Esophagus muscularis mucosa (tissue), 3 donors: ENCODE results near the gene KLHL29.

Source experiments
- EP300 ChIP-seq: sonication (generic); formaldehyde crosslinking; IDR thresholded peaks from one replicate; pipeline ENCODE4 v1.6.1; 2017; ENCODE audit warnings: antibody characterized with exemption
- TF ChIP-seq, protein P1 (sequence below), 3 experiments: fragments of 200-600 bp in 2 of 3; fragments of 450-650 bp in 1 of 3; sonication (generic) in 2 of 3; IDR thresholded peaks; one replicate each; pipeline ENCODE4 v1.5.1; 2017 to 2019; ENCODE audit warnings: antibody characterized with exemption in 3 of 3, mild to moderate bottlenecking in 2 of 3, moderate library complexity in 1 of 3

DNA sequence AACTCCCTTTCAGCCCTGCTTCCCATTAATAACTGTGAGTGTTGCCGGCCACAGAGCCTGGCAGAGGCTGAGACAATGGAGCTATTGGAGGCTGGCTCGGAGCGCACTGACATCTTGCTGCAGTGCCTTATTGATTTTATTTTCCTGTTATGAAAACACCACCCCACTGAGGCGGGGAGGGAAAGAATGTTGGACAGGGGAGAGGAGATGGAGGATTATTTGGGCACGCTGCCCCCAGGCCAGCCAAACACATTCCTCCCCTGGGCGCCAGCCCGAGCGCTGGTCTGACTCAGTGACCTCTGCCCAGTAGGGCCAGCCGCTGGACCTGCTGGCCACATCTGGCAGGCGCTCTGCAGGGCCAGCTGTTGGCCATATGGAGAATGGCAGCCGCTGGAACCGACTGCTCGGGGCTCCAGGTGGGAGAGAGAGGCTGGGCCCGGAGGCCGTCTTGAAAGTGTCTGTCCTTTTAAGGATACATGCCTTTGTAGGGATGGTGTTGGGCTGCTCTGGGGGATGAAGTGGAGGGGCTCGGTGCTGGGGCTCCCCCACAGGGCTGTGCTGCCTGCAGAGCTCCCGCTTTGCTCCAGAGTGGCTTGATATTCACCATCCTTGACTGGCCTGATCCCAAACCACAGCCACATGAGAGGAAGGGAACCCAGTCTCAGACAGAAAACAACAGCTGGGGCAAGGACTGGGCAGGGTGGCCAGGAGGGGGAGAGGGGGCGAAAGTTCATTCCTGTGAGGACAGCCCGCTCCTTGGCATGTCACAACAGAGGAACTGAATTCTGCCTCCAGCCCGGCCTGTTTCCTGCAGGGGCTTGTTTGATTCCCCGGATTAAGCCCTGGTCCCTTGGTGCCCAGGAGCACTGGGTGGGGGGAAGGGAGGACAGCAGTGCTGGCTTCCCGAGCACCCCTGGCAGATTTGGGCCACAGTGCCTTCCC, 179.0 kb downstream of the KLHL29 start:
- no peak for TF ChIP-seq EP300
- TF ChIP-seq, protein P1, sequence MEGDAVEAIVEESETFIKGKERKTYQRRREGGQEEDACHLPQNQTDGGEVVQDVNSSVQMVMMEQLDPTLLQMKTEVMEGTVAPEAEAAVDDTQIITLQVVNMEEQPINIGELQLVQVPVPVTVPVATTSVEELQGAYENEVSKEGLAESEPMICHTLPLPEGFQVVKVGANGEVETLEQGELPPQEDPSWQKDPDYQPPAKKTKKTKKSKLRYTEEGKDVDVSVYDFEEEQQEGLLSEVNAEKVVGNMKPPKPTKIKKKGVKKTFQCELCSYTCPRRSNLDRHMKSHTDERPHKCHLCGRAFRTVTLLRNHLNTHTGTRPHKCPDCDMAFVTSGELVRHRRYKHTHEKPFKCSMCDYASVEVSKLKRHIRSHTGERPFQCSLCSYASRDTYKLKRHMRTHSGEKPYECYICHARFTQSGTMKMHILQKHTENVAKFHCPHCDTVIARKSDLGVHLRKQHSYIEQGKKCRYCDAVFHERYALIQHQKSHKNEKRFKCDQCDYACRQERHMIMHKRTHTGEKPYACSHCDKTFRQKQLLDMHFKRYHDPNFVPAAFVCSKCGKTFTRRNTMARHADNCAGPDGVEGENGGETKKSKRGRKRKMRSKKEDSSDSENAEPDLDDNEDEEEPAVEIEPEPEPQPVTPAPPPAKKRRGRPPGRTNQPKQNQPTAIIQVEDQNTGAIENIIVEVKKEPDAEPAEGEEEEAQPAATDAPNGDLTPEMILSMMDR (IDR thresholded peaks at IDR 0.05) = peak in 1 of 3 experiments; percentile 36
